Globus pallidus (tissue), 1 donor: ENCODE data around the gene HOXA4.

Experiments
- DNase-seq: peaks from one replicate; pipeline ENCODE4 v3.0.0-alpha.2; 2015; ENCODE audit warnings: low spot score

The HOXA4 gene

GRCh38 chr7:27169658-27170425 lies 39.3 kb upstream of the HOXA4 start:
- DNase-seq, result no peak

GRCh38 chr7:27168265-27168947 lies 37.8 kb upstream of the HOXA4 start:
- no peak for DNase-seq

GRCh38 chr7:27167916-27168264 lies 37.3 kb upstream of the HOXA4 start:
- DNase-seq, result no peak

GRCh38 chr7:27166531-27167505 lies 36.3 kb upstream of the HOXA4 start:
- DNase-seq, result no peak

- no peak for DNase-seq
Observed at GRCh38 chr7:27165996-27166530, 35.5 kb upstream of the HOXA4 start.

GRCh38 chr7:27165089-27165995 lies 34.8 kb upstream of the HOXA4 start, which contains the start of gene HOXA9:
Gene HOXA9 (minus strand): TSS chr7:27165537. CDS start chr7:27165457, 80 bp downstream.
- DNase-seq, result no peak

GRCh38 chr7:27164367-27165088 lies 34.0 kb upstream of the HOXA4 start:
- no peak for DNase-seq

GRCh38 chr7:27164045-27164366 lies 33.4 kb upstream of the HOXA4 start:
- no peak for DNase-seq

GRCh38 chr7:27163288-27164044 lies 32.9 kb upstream of the HOXA4 start:
- DNase-seq, result no peak

- no peak for DNase-seq
Observed at GRCh38 chr7:27162561-27163287, 32.2 kb upstream of the HOXA4 start.

- no peak for DNase-seq
Observed at GRCh38 chr7:27161721-27162560, 31.4 kb upstream of the HOXA4 start.

- DNase-seq, result peak; percentile 12
Observed at GRCh38 chr7:27161214-27161720, 30.7 kb upstream of the HOXA4 start.

- peak; percentile 57 for DNase-seq
Observed at GRCh38 chr7:27160546-27161213, 30.1 kb upstream of the HOXA4 start.

GRCh38 chr7:27160145-27160545 lies 29.6 kb upstream of the HOXA4 start:
- DNase-seq, result no peak

- DNase-seq, result no peak
Observed at GRCh38 chr7:27159266-27160144, 28.9 kb upstream of the HOXA4 start.
